ENCODE data around the gene SMURF1. TPM values are rescaled to one million over a fixed set of nuclear protein-coding genes. Genes with fewer than 3 reads are reported as not detected.

Gene SMURF1
- total RNA-seq, 4 donors from 2014 or later, result 26.8 to 44.7 (median 31.5) TPM

GRCh38 chr7:98993024-98993897 is 150.6 kb downstream of the SMURF1 start:
- intact Hi-C loops (cut with DNase I; ENCODE audit: low total_unique reads), result no loop called here
- TF ChIP-seq POLR2A (IDR thresholded peaks at IDR 0.05) (no peak), CTCF (IDR thresholded peaks at IDR 0.05) (no peak)
- DNase-seq (ENCODE audit: low spot score in 2 of 2), result peak in 1 of 2 donors; percentile 50
- WGBS, 2 donors, result 88 to 91% methylated on average over 32 of the region's 32 CpGs
- no peak overlapping the region for H3K4me3 ChIP-seq (ENCODE audit: low read depth, poor library complexity, severe bottlenecking)

- DNase-seq (ENCODE audit: low spot score in 2 of 2), result peak in 1 of 2 donors; percentile 74
- no peak overlapping the region for H3K4me3 ChIP-seq (ENCODE audit: low read depth, poor library complexity, severe bottlenecking)
- intact Hi-C loops (cut with DNase I; ENCODE audit: low total_unique reads), result no loop called here
- 95 to 96% methylated on average over 16 of the region's 16 CpGs for WGBS, 2 donors
- TF ChIP-seq POLR2A (IDR thresholded peaks at IDR 0.05), result no peak
- no peak for TF ChIP-seq CTCF (IDR thresholded peaks at IDR 0.05)
These were observed 151.8 kb downstream of the SMURF1 start for GRCh38 chr7:98992076-98992475.

- intact Hi-C loops (cut with DNase I; ENCODE audit: low total_unique reads), result no loop called here
- peak in 1 of 2 donors; percentile 53 for DNase-seq (ENCODE audit: low spot score in 2 of 2)
- 90 to 93% methylated on average over 14 of the region's 14 CpGs for WGBS, 2 donors
These were observed 152.8 kb downstream of the SMURF1 start for GRCh38 chr7:98991141-98991540.

GRCh38 chr7:98990356-98990755 is 153.6 kb downstream of the SMURF1 start:
- H3K4me3 ChIP-seq (ENCODE audit: low read depth, poor library complexity, severe bottlenecking), result no peak overlapping the region
- intact Hi-C loops (cut with DNase I; ENCODE audit: low total_unique reads), result no loop called here
- TF ChIP-seq POLR2A (IDR thresholded peaks at IDR 0.05) (no peak), CTCF (IDR thresholded peaks at IDR 0.05) (no peak)
- DNase-seq (ENCODE audit: low spot score in 2 of 2), result peak in 1 of 2 donors; percentile 21
- WGBS, 2 donors, result 86 to 91% methylated on average over 6 of the region's 6 CpGs

More at GRCh38 chr7:98991141-98991540, 152.8 kb downstream of the SMURF1 start:
- TF ChIP-seq CTCF (IDR thresholded peaks at IDR 0.05) (no peak), POLR2A (IDR thresholded peaks at IDR 0.05) (no peak)
- no peak overlapping the region for H3K4me3 ChIP-seq (ENCODE audit: low read depth, poor library complexity, severe bottlenecking)

GRCh38 chr7:98988641-98989040 is 155.3 kb downstream of the SMURF1 start:
- H3K4me3 ChIP-seq (ENCODE audit: low read depth, poor library complexity, severe bottlenecking), result no peak overlapping the region
- intact Hi-C loops (cut with DNase I; ENCODE audit: low total_unique reads), result no loop called here
- peak in 1 of 2 donors; percentile 29 for DNase-seq (ENCODE audit: low spot score in 2 of 2)
- WGBS, 2 donors, result 95 to 96% methylated on average over 15 of the region's 15 CpGs
- TF ChIP-seq POLR2A (IDR thresholded peaks at IDR 0.05), result no peak
- TF ChIP-seq CTCF (IDR thresholded peaks at IDR 0.05), result no peak
